ENCODE measurements around the gene AMBN.

- TF ChIP-seq FOXM1 (IDR thresholded peaks at IDR 0.05; ENCODE audit: borderline replicate concordance, low read depth) (no peak), TCF12 (IDR thresholded peaks at IDR 0.05; ENCODE audit: low read depth) (no peak), NFIC (IDR thresholded peaks at IDR 0.05) (no peak)
These were observed 31.3 kb downstream of the AMBN start for GRCh38 chr4:70623323-70623722.

All from Ishikawa (cell line).